Measurements from ENCODE around the gene OR4D6.

DNA sequence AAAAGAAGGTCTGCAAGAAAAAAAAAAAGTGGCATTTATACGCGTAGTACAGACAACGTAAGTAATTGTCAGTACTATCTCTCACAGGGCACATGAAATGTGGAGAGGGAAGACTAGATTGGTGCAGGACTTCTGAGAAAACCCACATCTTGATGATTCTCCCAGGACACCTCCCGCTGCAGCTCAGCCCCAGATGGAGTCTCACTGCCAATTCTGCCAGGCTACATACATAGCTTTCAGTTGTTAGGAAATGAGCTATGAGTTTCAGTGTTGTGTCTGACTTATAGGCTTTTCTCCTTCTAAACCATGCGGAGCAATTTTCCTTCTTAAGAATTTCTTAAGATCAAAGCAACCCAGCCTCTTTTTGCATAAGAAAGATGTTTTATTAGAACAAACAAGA lies 40.1 kb upstream of the OR4D6 start:
- no peak for TF ChIP-seq POLR2A (IDR thresholded peaks at IDR 0.05)
- TF ChIP-seq, protein P1, sequence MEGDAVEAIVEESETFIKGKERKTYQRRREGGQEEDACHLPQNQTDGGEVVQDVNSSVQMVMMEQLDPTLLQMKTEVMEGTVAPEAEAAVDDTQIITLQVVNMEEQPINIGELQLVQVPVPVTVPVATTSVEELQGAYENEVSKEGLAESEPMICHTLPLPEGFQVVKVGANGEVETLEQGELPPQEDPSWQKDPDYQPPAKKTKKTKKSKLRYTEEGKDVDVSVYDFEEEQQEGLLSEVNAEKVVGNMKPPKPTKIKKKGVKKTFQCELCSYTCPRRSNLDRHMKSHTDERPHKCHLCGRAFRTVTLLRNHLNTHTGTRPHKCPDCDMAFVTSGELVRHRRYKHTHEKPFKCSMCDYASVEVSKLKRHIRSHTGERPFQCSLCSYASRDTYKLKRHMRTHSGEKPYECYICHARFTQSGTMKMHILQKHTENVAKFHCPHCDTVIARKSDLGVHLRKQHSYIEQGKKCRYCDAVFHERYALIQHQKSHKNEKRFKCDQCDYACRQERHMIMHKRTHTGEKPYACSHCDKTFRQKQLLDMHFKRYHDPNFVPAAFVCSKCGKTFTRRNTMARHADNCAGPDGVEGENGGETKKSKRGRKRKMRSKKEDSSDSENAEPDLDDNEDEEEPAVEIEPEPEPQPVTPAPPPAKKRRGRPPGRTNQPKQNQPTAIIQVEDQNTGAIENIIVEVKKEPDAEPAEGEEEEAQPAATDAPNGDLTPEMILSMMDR (IDR thresholded peaks at IDR 0.05): no peak

Measured in uterus (tissue), 2 donors.